ENCODE measurements around the gene CLCN7.

Gene CLCN7

GRCh38 chr16:1508494-1509187, 33.8 kb upstream of the CLCN7 start:
- no peak overlapping the region for H3K4me3 ChIP-seq (ENCODE audit: control insufficient read depth in 1 of 7, extremely low read depth in 1 of 7, insufficient read depth in 4 of 7, low read depth in 2 of 7, low read length in 6 of 7)
- 93% methylated on average over 17 of the region's 24 CpGs for WGBS (ENCODE audit: insufficient coverage)
- peaks cover 0 to 2% (median 0%) of the 10 kb centered on the region in 5 experiments for H3K9me3 ChIP-seq (ENCODE audit: control extremely low read depth in 1 of 5, control insufficient read depth in 4 of 5, insufficient read depth in 2 of 5, low read depth in 1 of 5, low read length in 4 of 5)
- no peaks in the 10 kb centered on the region for H3K27me3 ChIP-seq (replicated peaks in 2 of 5; ENCODE audit: control insufficient read depth in 4 of 5, insufficient read depth in 5 of 5, low read length in 4 of 5)
- no peaks in the 10 kb centered on the region for H3K4me1 ChIP-seq (ENCODE audit: control extremely low read depth in 1 of 4, control insufficient read depth in 4 of 4, insufficient read depth in 4 of 4, low read length in 3 of 4)
- CTCF ChIA-PET = no interaction called here
- DNase-seq = no peak
- H3K27ac ChIP-seq (ENCODE audit: insufficient read depth in 1 of 2, low read depth in 1 of 2, low read length in 2 of 2, poor library complexity in 1 of 2, severe bottlenecking in 2 of 2) = no peak overlapping the region
- POLR2A ChIA-PET = no interaction called here
- H3K36me3 ChIP-seq (ENCODE audit: control insufficient read depth in 4 of 4, insufficient read depth in 4 of 4, low read length in 3 of 4) = peaks cover 2 to 59% (median 32%) of the 10 kb centered on the region in 4 experiments

- WGBS (ENCODE audit: insufficient coverage) = 94% methylated on average over 37 of the region's 37 CpGs
These were observed 31.8 kb upstream of the CLCN7 start for GRCh38 chr16:1506494-1507213.

GRCh38 chr16:1505912-1506311, 31.1 kb upstream of the CLCN7 start:
- peaks cover 2 to 80% (median 45%) of the 10 kb centered on the region in 4 experiments for H3K36me3 ChIP-seq (ENCODE audit: control insufficient read depth in 4 of 4, insufficient read depth in 4 of 4, low read length in 3 of 4)

More at GRCh38 chr16:1506494-1507213, 31.8 kb upstream of the CLCN7 start:
- POLR2A ChIA-PET = no interaction called here
- Histone ChIP-seq H3K36me3 (ENCODE audit: control insufficient read depth in 4 of 4, insufficient read depth in 4 of 4, low read length in 3 of 4) (peaks cover 2 to 75% (median 44%) of the 10 kb centered on the region in 4 experiments), H3K9me3 (ENCODE audit: control extremely low read depth in 1 of 5, control insufficient read depth in 4 of 5, insufficient read depth in 2 of 5, low read depth in 1 of 5, low read length in 4 of 5) (no peaks in the 10 kb centered on the region), H3K4me3 (ENCODE audit: control insufficient read depth in 1 of 7, extremely low read depth in 1 of 7, insufficient read depth in 4 of 7, low read depth in 2 of 7, low read length in 6 of 7) (no peak overlapping the region), H3K4me1 (ENCODE audit: control extremely low read depth in 1 of 4, control insufficient read depth in 4 of 4, insufficient read depth in 4 of 4, low read length in 3 of 4) (no peaks in the 10 kb centered on the region), H3K27ac (ENCODE audit: insufficient read depth in 1 of 2, low read depth in 1 of 2, low read length in 2 of 2, poor library complexity in 1 of 2, severe bottlenecking in 2 of 2) (no peak overlapping the region), H3K27me3 (replicated peaks in 2 of 5; ENCODE audit: control insufficient read depth in 4 of 5, insufficient read depth in 5 of 5, low read length in 4 of 5) (no peaks in the 10 kb centered on the region)
- DNase-seq = no peak
- CTCF ChIA-PET = no interaction called here

GRCh38 chr16:1505073-1505844, 30.4 kb upstream of the CLCN7 start:
- no peaks in the 10 kb centered on the region for H3K4me1 ChIP-seq (ENCODE audit: control extremely low read depth in 1 of 4, control insufficient read depth in 4 of 4, insufficient read depth in 4 of 4, low read length in 3 of 4)
- no peak overlapping the region for H3K4me3 ChIP-seq (ENCODE audit: control insufficient read depth in 1 of 7, extremely low read depth in 1 of 7, insufficient read depth in 4 of 7, low read depth in 2 of 7, low read length in 6 of 7)
- H3K27ac ChIP-seq (ENCODE audit: insufficient read depth in 1 of 2, low read depth in 1 of 2, low read length in 2 of 2, poor library complexity in 1 of 2, severe bottlenecking in 2 of 2) = no peak overlapping the region
- no peaks in the 10 kb centered on the region for H3K27me3 ChIP-seq (replicated peaks in 2 of 5; ENCODE audit: control insufficient read depth in 4 of 5, insufficient read depth in 5 of 5, low read length in 4 of 5)
- no peak for DNase-seq
- POLR2A ChIA-PET = no interaction called here
- CTCF ChIA-PET = no interaction called here
- H3K36me3 ChIP-seq (ENCODE audit: control insufficient read depth in 4 of 4, insufficient read depth in 4 of 4, low read length in 3 of 4) = peaks cover 4 to 80% (median 45%) of the 10 kb centered on the region in 4 experiments
- 99% methylated on average over 36 of the region's 37 CpGs for WGBS (ENCODE audit: insufficient coverage)
- H3K9me3 ChIP-seq (ENCODE audit: control extremely low read depth in 1 of 5, control insufficient read depth in 4 of 5, insufficient read depth in 2 of 5, low read depth in 1 of 5, low read length in 4 of 5) = no peaks in the 10 kb centered on the region

More at GRCh38 chr16:1505912-1506311, 31.1 kb upstream of the CLCN7 start:
- Histone ChIP-seq H3K4me3 (ENCODE audit: control insufficient read depth in 1 of 7, extremely low read depth in 1 of 7, insufficient read depth in 4 of 7, low read depth in 2 of 7, low read length in 6 of 7) (no peak overlapping the region), H3K9me3 (ENCODE audit: control extremely low read depth in 1 of 5, control insufficient read depth in 4 of 5, insufficient read depth in 2 of 5, low read depth in 1 of 5, low read length in 4 of 5) (no peaks in the 10 kb centered on the region), H3K4me1 (ENCODE audit: control extremely low read depth in 1 of 4, control insufficient read depth in 4 of 4, insufficient read depth in 4 of 4, low read length in 3 of 4) (no peaks in the 10 kb centered on the region), H3K27ac (ENCODE audit: insufficient read depth in 1 of 2, low read depth in 1 of 2, low read length in 2 of 2, poor library complexity in 1 of 2, severe bottlenecking in 2 of 2) (no peak overlapping the region), H3K27me3 (replicated peaks in 2 of 5; ENCODE audit: control insufficient read depth in 4 of 5, insufficient read depth in 5 of 5, low read length in 4 of 5) (no peaks in the 10 kb centered on the region)
- 97% methylated on average over 15 of the region's 22 CpGs for WGBS (ENCODE audit: insufficient coverage)
- no peak for DNase-seq
- ChIA-PET CTCF (no interaction called here), POLR2A (no interaction called here)

- no peaks in the 10 kb centered on the region for H3K9me3 ChIP-seq (ENCODE audit: control extremely low read depth in 1 of 5, control insufficient read depth in 4 of 5, insufficient read depth in 2 of 5, low read depth in 1 of 5, low read length in 4 of 5)
- H3K36me3 ChIP-seq (ENCODE audit: control insufficient read depth in 4 of 4, insufficient read depth in 4 of 4, low read length in 3 of 4) = peaks cover 7 to 79% (median 44%) of the 10 kb centered on the region in 4 experiments
- DNase-seq = no peak
- no peak overlapping the region for H3K4me3 ChIP-seq (ENCODE audit: control insufficient read depth in 1 of 7, extremely low read depth in 1 of 7, insufficient read depth in 4 of 7, low read depth in 2 of 7, low read length in 6 of 7)
- CTCF ChIA-PET = interaction anchor here (1.2 kb wide), 1 partner anchor 20 kb away, joined by 3 read pairs; no protein-coding TSS in a partner anchor
- H3K4me1 ChIP-seq (ENCODE audit: control extremely low read depth in 1 of 4, control insufficient read depth in 4 of 4, insufficient read depth in 4 of 4, low read length in 3 of 4) = no peaks in the 10 kb centered on the region
- POLR2A ChIA-PET = no interaction called here
- no peaks in the 10 kb centered on the region for H3K27me3 ChIP-seq (replicated peaks in 2 of 5; ENCODE audit: control insufficient read depth in 4 of 5, insufficient read depth in 5 of 5, low read length in 4 of 5)
- 97% methylated on average over 34 of the region's 37 CpGs for WGBS (ENCODE audit: insufficient coverage)
- H3K27ac ChIP-seq (ENCODE audit: insufficient read depth in 1 of 2, low read depth in 1 of 2, low read length in 2 of 2, poor library complexity in 1 of 2, severe bottlenecking in 2 of 2) = no peak overlapping the region
These were observed 28.5 kb upstream of the CLCN7 start for GRCh38 chr16:1503110-1503955.

GRCh38 chr16:1502092-1503004, 27.5 kb upstream of the CLCN7 start:
- ChIA-PET CTCF (no interaction called here), POLR2A (no interaction called here)
- Histone ChIP-seq H3K9me3 (ENCODE audit: control extremely low read depth in 1 of 5, control insufficient read depth in 4 of 5, insufficient read depth in 2 of 5, low read depth in 1 of 5, low read length in 4 of 5) (no peaks in the 10 kb centered on the region), H3K4me3 (ENCODE audit: control insufficient read depth in 1 of 7, extremely low read depth in 1 of 7, insufficient read depth in 4 of 7, low read depth in 2 of 7, low read length in 6 of 7) (no peak overlapping the region), H3K27me3 (replicated peaks in 2 of 5; ENCODE audit: control insufficient read depth in 4 of 5, insufficient read depth in 5 of 5, low read length in 4 of 5) (no peaks in the 10 kb centered on the region), H3K27ac (ENCODE audit: insufficient read depth in 1 of 2, low read depth in 1 of 2, low read length in 2 of 2, poor library complexity in 1 of 2, severe bottlenecking in 2 of 2) (no peak overlapping the region), H3K36me3 (ENCODE audit: control insufficient read depth in 4 of 4, insufficient read depth in 4 of 4, low read length in 3 of 4) (peaks cover 7 to 85% (median 45%) of the 10 kb centered on the region in 4 experiments), H3K4me1 (ENCODE audit: control extremely low read depth in 1 of 4, control insufficient read depth in 4 of 4, insufficient read depth in 4 of 4, low read length in 3 of 4) (no peaks in the 10 kb centered on the region)
- 97% methylated on average over 41 of the region's 42 CpGs for WGBS (ENCODE audit: insufficient coverage)
- DNase-seq = no peak

All from common myeloid progenitor, CD34-positive (primary cell).